B cell (primary cell): ENCODE data around the gene CFAP97D2.

Source experiments
- EZH2 ChIP-seq: IDR thresholded peaks from 2 replicates; pipeline ENCODE4 v1.6.1; 2012; ENCODE audit warnings: borderline replicate concordance, low read depth, mild to moderate bottlenecking, moderate library complexity, low read length; ENCODE audit not compliant: insufficient read depth, poor library complexity, severe bottlenecking
- TF ChIP-seq, protein P1 (sequence below): fragments of 200-600 bp; IDR thresholded peaks from one replicate; pipeline ENCODE4 v1.8.0; 2022; ENCODE audit warnings: antibody characterized with exemption, mild to moderate bottlenecking

GRCh38 chr13:114177245-114178010 lies 1.6 kb upstream of the CFAP97D2 start:
- TF ChIP-seq EZH2, result no peak
- TF ChIP-seq, protein P1, sequence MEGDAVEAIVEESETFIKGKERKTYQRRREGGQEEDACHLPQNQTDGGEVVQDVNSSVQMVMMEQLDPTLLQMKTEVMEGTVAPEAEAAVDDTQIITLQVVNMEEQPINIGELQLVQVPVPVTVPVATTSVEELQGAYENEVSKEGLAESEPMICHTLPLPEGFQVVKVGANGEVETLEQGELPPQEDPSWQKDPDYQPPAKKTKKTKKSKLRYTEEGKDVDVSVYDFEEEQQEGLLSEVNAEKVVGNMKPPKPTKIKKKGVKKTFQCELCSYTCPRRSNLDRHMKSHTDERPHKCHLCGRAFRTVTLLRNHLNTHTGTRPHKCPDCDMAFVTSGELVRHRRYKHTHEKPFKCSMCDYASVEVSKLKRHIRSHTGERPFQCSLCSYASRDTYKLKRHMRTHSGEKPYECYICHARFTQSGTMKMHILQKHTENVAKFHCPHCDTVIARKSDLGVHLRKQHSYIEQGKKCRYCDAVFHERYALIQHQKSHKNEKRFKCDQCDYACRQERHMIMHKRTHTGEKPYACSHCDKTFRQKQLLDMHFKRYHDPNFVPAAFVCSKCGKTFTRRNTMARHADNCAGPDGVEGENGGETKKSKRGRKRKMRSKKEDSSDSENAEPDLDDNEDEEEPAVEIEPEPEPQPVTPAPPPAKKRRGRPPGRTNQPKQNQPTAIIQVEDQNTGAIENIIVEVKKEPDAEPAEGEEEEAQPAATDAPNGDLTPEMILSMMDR, result no peak
